Spinal cord (tissue), 10 donors: ENCODE measurements around the gene FBXO11. TPM values are rescaled to one million over a fixed set of nuclear protein-coding genes. Genes with fewer than 3 reads are reported as not detected.
A peak's percentile ranks its signal among the peaks of the same experiment; 100 is the strongest.
"Not testable (repeated sequence)": the region's sequence is repeated elsewhere in the genome, so short reads cannot be mapped to it uniquely, and the experiment has no call there.

Experiments
- DNase-seq, 6 donors: peaks; one replicate each; pipeline versions ENCODE4 v3.0.0 to v3.0.0-alpha.2; 2013 to 2015; ENCODE audit warnings: low spot score in 6 of 6, low read depth in 4 of 6
- H3K27ac ChIP-seq: one replicate; pipeline ENCODE4 v1.5.1; 2013; ENCODE audit warnings: low read depth, low read length, control low read depth
- H3K27me3 ChIP-seq: one replicate; pipeline ENCODE4 v1.6.1; 2013; ENCODE audit warnings: low read length; ENCODE audit not compliant: control insufficient read depth, insufficient read depth
- H3K36me3 ChIP-seq: one replicate; pipeline ENCODE4 v1.6.1; 2013; ENCODE audit warnings: low read length; ENCODE audit not compliant: control insufficient read depth, insufficient read depth
- H3K4me1 ChIP-seq: one replicate; pipeline ENCODE4 v1.6.1; 2013; ENCODE audit warnings: low read length; ENCODE audit not compliant: control insufficient read depth, insufficient read depth
- H3K4me3 ChIP-seq: one replicate; pipeline ENCODE4 v1.5.1; 2013; ENCODE audit warnings: low read depth, low read length, control low read depth
- H3K9me3 ChIP-seq: one replicate; pipeline ENCODE4 v1.6.1; 2013; ENCODE audit warnings: low read length; ENCODE audit not compliant: control insufficient read depth, insufficient read depth
- WGBS: methylation state at CpG from one replicate; pipeline ENCODE4 v1.1.5; 2013; ENCODE audit warnings: missing lambda C conversion rate; ENCODE audit not compliant: insufficient coverage; 5-methylcytosine and 5-hydroxymethylcytosine counted together
- polyA plus RNA-seq, 2 donors: library from polyadenylated mRNA; unstranded; fragments of 120-200 nt; gene quantifications; one replicate each; pipeline ENCODE4 v1.2.1, GENCODE V29; 2013; ENCODE audit not compliant: insufficient read length in 2 of 2
- total RNA-seq, 2 donors: library from RNA; depleted of rRNA in 1 of 2; stranded (reverse); fragments of 120-200 nt in 1 of 2; fragments of >200 nt in 1 of 2; gene quantifications; one replicate each; pipeline versions ENCODE4 v1.2.3 to v1.2.4, GENCODE V29; 2013 to 2014
- donor health status: healthy.

Gene FBXO11
- total and polyA plus RNA-seq, 4 donors, result 59.6 to 170 (median 94.6) TPM

DNA sequence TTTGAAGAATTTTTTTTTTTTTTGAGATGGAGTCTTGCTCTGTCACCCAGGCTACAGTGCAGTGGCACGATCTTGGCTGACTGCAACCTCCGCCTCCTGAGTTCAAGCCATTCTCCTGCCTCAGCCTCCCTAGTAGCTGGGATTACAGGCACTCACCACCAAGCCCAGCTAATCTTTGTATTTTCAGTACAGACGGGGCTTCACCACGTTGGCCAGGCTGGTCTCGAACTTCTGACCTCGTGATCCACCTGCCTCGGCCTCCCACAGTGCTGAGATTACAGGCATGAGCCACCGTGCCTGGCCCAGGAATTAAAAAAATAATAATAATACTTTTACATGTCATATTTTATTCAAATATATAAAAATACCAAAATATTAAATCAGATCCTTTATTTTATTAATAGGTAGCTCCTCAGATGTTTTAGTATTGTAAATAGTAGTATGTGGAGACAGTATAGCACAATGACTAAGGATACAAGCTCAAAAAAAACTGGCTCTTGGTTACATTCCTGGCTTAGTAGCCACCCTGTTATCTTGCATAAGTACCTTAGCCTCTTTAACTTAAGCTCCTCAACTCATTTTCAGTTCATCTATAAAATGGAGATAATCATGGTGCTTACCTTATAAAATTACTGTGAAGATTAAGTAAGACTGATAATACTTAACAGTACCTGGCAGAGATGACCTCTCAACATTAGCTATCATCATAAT lies 53.1 kb downstream of the FBXO11 start:
- H3K27ac ChIP-seq, H3K4me3 ChIP-seq, DNase-seq, H3K27me3 ChIP-seq, H3K9me3 ChIP-seq, H3K36me3 ChIP-seq, H3K4me1 ChIP-seq: not testable (repeated sequence)
- WGBS, result no CpG with 5 or more reads among the region's 8 CpGs

GRCh38 chr2:47850198-47850597 lies 56.1 kb downstream of the FBXO11 start:
- no peak for DNase-seq
- Histone ChIP-seq H3K27ac (no peak overlapping the region), H3K4me3 (no peak overlapping the region), H3K9me3 (no peaks in the 10 kb centered on the region), H3K4me1 (no peaks in the 10 kb centered on the region), H3K27me3 (no peaks in the 10 kb centered on the region), H3K36me3 (no peaks in the 10 kb centered on the region)
- WGBS, result no CpG with 5 or more reads among the region's 1 CpG

DNA sequence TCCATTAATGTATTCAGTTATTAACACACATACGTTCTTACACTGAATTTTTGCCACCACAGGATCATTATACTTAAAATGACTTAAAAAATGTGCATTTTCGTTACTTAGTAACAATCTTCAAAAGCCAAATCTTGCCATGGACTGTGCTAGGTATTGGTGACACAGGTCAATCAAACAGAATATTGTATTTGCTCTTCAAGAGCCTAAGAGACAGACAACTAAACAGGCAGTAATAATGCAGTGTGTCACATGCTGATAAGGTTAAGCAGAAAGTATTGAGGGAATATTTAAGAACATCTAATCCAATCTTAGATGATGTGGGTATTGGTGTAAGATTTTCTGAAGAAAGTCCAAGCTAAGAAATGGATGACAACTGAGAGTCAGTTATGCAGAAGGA lies 56.9 kb downstream of the FBXO11 start:
- no peaks in the 10 kb centered on the region for H3K27me3 ChIP-seq
- WGBS, result 100% methylated on average over 1 of the region's 2 CpGs

DNA sequence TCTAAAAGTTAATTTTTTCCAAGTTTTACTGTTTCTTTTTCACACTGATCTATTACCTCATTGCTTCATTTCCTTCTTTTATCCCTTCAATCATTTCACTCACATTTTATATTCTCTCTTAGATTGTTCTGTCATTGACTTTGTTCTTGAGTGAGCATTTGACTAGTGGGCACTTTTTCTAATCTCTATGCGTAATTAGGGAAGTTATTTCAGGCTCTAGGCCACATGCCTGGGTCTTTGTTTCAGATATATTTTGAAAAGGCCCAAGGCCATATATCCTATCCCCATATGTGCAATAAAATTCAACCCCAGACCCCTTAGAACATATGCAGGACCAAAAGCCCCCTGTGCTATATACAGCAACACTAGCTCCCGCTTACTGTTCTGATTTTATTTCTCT lies 62.1 kb downstream of the FBXO11 start:
- no CpG with 5 or more reads among the region's 2 CpGs for WGBS
- Histone ChIP-seq H3K4me1 (no peaks in the 10 kb centered on the region), H3K27ac (no peak overlapping the region), H3K27me3 (no peaks in the 10 kb centered on the region), H3K9me3 (no peaks in the 10 kb centered on the region), H3K4me3 (no peak overlapping the region), H3K36me3 (peaks cover 4% of the 10 kb centered on the region)
- DNase-seq, result no peak

More for the DNA sequence above, 56.9 kb downstream of the FBXO11 start:
- H3K4me1 ChIP-seq, result no peaks in the 10 kb centered on the region
- no peak overlapping the region for H3K27ac ChIP-seq
- no peaks in the 10 kb centered on the region for H3K36me3 ChIP-seq
- no peak for DNase-seq
- no peaks in the 10 kb centered on the region for H3K9me3 ChIP-seq
- no peak overlapping the region for H3K4me3 ChIP-seq

GRCh38 chr2:47843407-47843806 lies 62.9 kb downstream of the FBXO11 start:
- DNase-seq, result no peak
- no CpG with 5 or more reads among the region's 1 CpG for WGBS

GRCh38 chr2:47842846-47843245 lies 63.5 kb downstream of the FBXO11 start:
- Histone ChIP-seq H3K4me3 (no peak overlapping the region), H3K36me3 (peaks cover 7% of the 10 kb centered on the region), H3K9me3 (no peaks in the 10 kb centered on the region), H3K27me3 (no peaks in the 10 kb centered on the region), H3K27ac (no peak overlapping the region), H3K4me1 (no peaks in the 10 kb centered on the region)
- no peak for DNase-seq
- 83% methylated on average over 1 of the region's 3 CpGs for WGBS

More at GRCh38 chr2:47843407-47843806, 62.9 kb downstream of the FBXO11 start:
- no peaks in the 10 kb centered on the region for H3K27me3 ChIP-seq
- peaks cover 4% of the 10 kb centered on the region for H3K36me3 ChIP-seq
- no peaks in the 10 kb centered on the region for H3K9me3 ChIP-seq
- H3K4me3 ChIP-seq, result no peak overlapping the region
- H3K27ac ChIP-seq, result no peak overlapping the region
- H3K4me1 ChIP-seq, result no peaks in the 10 kb centered on the region

DNA sequence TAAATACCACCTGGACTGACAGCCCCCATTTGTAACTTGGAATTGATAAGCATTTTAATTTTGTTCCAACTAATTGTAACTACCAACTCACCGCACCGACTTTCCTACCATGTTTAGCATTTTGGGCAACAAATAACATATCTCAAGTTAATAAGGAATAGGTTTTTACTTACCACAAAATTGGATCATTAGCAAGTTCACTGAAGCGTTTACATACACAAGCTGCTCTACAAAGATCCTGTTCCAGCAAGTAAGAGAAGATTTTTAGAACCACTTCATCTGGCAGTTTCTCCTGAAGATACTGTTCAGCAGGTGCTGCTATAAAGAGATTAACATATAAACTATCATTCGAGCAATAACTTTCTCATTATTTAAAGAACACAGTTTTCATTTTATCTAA lies 67.6 kb downstream of the FBXO11 start:
- Histone ChIP-seq H3K27ac (no peak overlapping the region), H3K9me3 (no peaks in the 10 kb centered on the region), H3K27me3 (no peaks in the 10 kb centered on the region), H3K4me1 (no peaks in the 10 kb centered on the region), H3K4me3 (no peak overlapping the region), H3K36me3 (peaks cover 29% of the 10 kb centered on the region)
- WGBS, result no CpG with 5 or more reads among the region's 4 CpGs
- peak in 1 of 6 donors; percentile 36 for DNase-seq

- Histone ChIP-seq H3K36me3 (peaks cover 30% of the 10 kb centered on the region), H3K27ac (no peak overlapping the region), H3K27me3 (no peaks in the 10 kb centered on the region), H3K9me3 (no peaks in the 10 kb centered on the region), H3K4me3 (no peak overlapping the region), H3K4me1 (no peaks in the 10 kb centered on the region)
- no CpG with 5 or more reads among the region's 1 CpG for WGBS
- no peak for DNase-seq
Observed at GRCh38 chr2:47838249-47838648, 68.0 kb downstream of the FBXO11 start.

- no CpG with 5 or more reads among the region's 2 CpGs for WGBS
- DNase-seq, result no peak
- Histone ChIP-seq H3K4me1 (no peaks in the 10 kb centered on the region), H3K27me3 (no peaks in the 10 kb centered on the region), H3K4me3 (no peak overlapping the region), H3K36me3 (peaks cover 32% of the 10 kb centered on the region), H3K9me3 (no peaks in the 10 kb centered on the region), H3K27ac (no peak overlapping the region)
Observed at GRCh38 chr2:47833516-47833968, 72.8 kb downstream of the FBXO11 start.

- Histone ChIP-seq H3K27ac (no peak overlapping the region), H3K36me3 (peaks cover 35% of the 10 kb centered on the region), H3K9me3 (no peaks in the 10 kb centered on the region), H3K4me3 (no peak overlapping the region), H3K4me1 (no peaks in the 10 kb centered on the region), H3K27me3 (no peaks in the 10 kb centered on the region)
- DNase-seq, result no peak
Observed at GRCh38 chr2:47822518-47822917, 83.8 kb downstream of the FBXO11 start.
